ENCODE data around the gene KRT71.

- no peak for TF ChIP-seq JUND (IDR thresholded peaks at IDR 0.05)
- TF ChIP-seq ZFX (IDR thresholded peaks at IDR 0.05) = no peak
- TF ChIP-seq CTCF (IDR thresholded peaks at IDR 0.05 in 2 of 3, conservative IDR thresholded peaks at IDR 0.05 in 1 of 3; ENCODE audit: borderline replicate concordance in 1 of 3, insufficient read depth in 1 of 3, low read depth in 2 of 3, low read length in 2 of 3) = no peak
Measured at GRCh38 chr12:52591521-52591920, 38.6 kb upstream of the KRT71 start.
